Osteoblast (primary cell): Measurements from ENCODE around the gene ZNF354C. TPM values are rescaled to one million over a fixed set of nuclear protein-coding genes. Genes with fewer than 3 reads are reported as not detected.

Experiments
- DNase-seq: peaks from one replicate; pipeline ENCODE4 v3.0.0; 2011; ENCODE audit warnings: low spot score, mixed read lengths; ENCODE audit not compliant: insufficient read length; ENCODE audit errors: missing footprints
- H2AFZ ChIP-seq: 2 replicates; pipeline ENCODE4 v1.6.0; 2011; ENCODE audit warnings: mild to moderate bottlenecking, low read length
- H3K27ac ChIP-seq: 2 replicates; pipeline ENCODE4 v1.5.1; 2011; ENCODE audit warnings: mild to moderate bottlenecking, low read depth, low read length, moderate library complexity
- H3K27me3 ChIP-seq: 2 replicates; pipeline ENCODE4 v1.6.0; 2012; ENCODE audit warnings: mild to moderate bottlenecking, control low read depth, inconsistent platforms, low read length, moderate library complexity; ENCODE audit not compliant: insufficient read depth
- H3K36me3 ChIP-seq: 2 replicates; pipeline ENCODE4 v1.5.1; 2011; ENCODE audit warnings: mild to moderate bottlenecking, low read length, control low read depth, moderate library complexity; ENCODE audit not compliant: insufficient read depth
- H3K4me1 ChIP-seq: 2 replicates; pipeline ENCODE4 v1.5.1; 2011; ENCODE audit warnings: mild to moderate bottlenecking, low read length, control low read depth, moderate library complexity; ENCODE audit not compliant: insufficient read depth
- H3K4me2 ChIP-seq: 2 replicates; pipeline ENCODE4 v1.6.0; 2011; ENCODE audit warnings: mild to moderate bottlenecking, low read length; ENCODE audit not compliant: insufficient read depth
- H3K4me3 ChIP-seq: fragments of 200-600 bp; sonication (generic); 3 replicates; pipeline ENCODE4 v1.5.1; 2012; ENCODE audit warnings: mild to moderate bottlenecking, low read length, inconsistent platforms; ENCODE audit not compliant: insufficient read depth
- H3K79me2 ChIP-seq: 2 replicates; pipeline ENCODE4 v1.6.0; 2012; ENCODE audit warnings: mild to moderate bottlenecking, low read length, control low read depth, inconsistent platforms; ENCODE audit not compliant: insufficient read depth
- H3K9me3 ChIP-seq: 2 replicates; pipeline ENCODE4 v1.5.1; 2011; ENCODE audit warnings: low read depth, low read length, control low read depth
- H4K20me1 ChIP-seq: 2 replicates; pipeline ENCODE4 v1.6.0; 2012; ENCODE audit warnings: mild to moderate bottlenecking, low read length, control low read depth; ENCODE audit not compliant: insufficient read depth
- CTCF ChIP-seq: IDR thresholded peaks from 2 replicates; pipeline ENCODE4 v1.5.1; 2011; ENCODE audit warnings: mild to moderate bottlenecking, low read depth, low read length, moderate library complexity; ENCODE audit errors: extremely low read depth
- total RNA-seq: library from RNA; depleted of rRNA; stranded (reverse); fragments of >200 nt; gene quantifications from 2 replicates; pipeline ENCODE4 v1.2.3, GENCODE V29; 2012

ZNF354C gene
- total RNA-seq = 7.6 and 9.1 TPM in 2 replicates

DNA sequence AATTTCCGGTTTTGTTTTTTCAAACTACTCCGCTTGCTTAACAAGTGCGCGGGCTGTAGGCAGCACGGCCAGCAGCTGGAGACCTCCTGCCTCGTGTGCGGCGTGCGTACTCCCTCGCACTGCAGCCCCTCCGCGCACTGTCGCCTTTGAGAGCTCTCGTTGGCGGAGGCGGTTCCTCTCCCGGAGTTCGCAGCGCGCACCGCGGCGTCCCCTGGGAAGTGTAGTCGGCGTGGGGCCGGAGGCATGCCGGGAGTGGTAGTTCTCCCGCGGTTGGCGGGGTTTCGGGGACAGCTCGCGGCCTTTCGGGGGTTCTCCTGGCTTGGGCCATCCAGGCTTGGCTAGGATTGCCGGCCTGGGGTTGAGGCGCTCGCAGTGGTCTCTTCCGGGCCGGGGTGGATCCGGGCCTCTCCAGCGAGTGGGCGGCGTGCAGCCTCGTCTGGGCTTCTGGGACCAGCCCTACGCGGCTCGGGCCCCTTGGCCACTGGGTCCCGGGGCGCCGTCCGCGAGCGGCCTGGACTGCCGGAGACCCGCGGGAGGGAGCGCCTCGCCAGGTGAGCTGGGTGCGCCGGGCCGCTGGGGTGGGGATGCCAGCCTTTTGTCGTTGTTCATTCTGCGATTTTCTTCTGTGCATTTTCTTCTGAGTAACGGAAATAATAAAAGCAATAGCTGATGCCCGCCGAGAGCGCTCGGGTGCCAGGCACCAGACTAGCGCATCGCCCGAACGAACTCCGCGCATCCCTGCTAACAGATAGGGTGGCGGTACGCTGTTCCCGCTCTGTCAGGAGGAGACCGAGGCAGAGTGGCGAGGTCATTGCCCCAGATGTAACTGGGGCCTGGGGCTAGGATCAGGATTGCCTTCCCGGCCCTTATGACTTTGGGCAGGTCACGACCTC is at the start of gene ZNF354C:
Gene ZNF354C (plus strand): TSS at position 258 of the 893 bp plus-strand sequence. CDS start 1,696 bp downstream, outside the sequence.
- Histone ChIP-seq H3K27me3 (no peaks in the 10 kb centered on the region), H3K4me3 (peak within 1 kb of the TSS; percentile 90), H3K4me1 (peaks cover 13% of the 10 kb centered on the region), H3K79me2 (peaks cover 26% of the 10 kb centered on the region), H2AFZ (peak within 1 kb of the TSS; percentile 95), H3K36me3 (peaks cover 30% of the 10 kb centered on the region), H4K20me1 (peaks cover 4% of the 10 kb centered on the region), H3K9me3 (no peaks in the 10 kb centered on the region), H3K27ac (peak within 1 kb of the TSS; percentile 66), H3K4me2 (peak within 1 kb of the TSS; percentile 94)
- DNase-seq = peak; percentile 98
- no peak for TF ChIP-seq CTCF

DNA sequence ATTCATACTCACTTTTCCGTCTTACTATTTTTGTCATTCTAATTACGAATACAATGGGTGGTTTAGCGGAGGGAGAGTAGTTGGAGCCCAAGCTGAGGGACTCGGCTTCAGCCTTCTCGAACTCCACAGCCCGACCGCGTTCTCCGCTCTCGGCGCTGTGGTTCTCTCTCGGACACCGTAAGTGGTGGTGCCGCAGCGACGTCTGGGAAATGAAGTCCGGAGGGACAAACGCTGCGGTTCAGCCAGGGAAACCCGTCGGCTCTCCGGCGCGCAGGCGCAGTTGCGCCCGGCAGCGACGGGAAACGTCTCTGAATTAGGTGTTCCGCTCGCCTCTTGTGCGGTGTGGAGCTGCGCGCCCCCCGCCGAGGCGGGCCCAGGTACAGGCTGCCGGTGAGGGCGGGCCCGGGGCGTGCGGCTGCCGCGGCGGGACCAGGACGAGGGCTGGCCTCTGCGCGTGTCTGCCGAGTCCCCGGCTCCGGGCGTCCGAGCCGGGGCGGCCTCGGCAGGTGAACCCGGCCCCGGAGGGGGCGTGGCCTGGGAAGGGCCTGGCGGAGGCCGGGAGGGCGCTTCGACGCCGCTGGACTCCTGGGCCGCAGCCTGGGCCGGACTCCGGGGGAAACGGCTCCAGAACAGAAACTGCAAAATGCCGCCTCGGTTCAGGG is 36.5 kb upstream of the ZNF354C start, which contains the start of gene ZNF879:
Gene ZNF879 (plus strand): TSS at position 277 of the 662 bp plus-strand sequence. CDS start 1,201 bp downstream, outside the sequence.
- H3K79me2 ChIP-seq = peaks cover 3% of the 10 kb centered on the region
- H3K4me3 ChIP-seq = peak within 1 kb of the TSS; percentile 90
- no peak for TF ChIP-seq CTCF
- DNase-seq = peak; percentile 96
- peak within 1 kb of the TSS; percentile 95 for H3K4me2 ChIP-seq
- peaks cover 19% of the 10 kb centered on the region for H3K36me3 ChIP-seq
- H3K4me1 ChIP-seq = no peaks in the 10 kb centered on the region
- H2AFZ ChIP-seq = peak within 1 kb of the TSS; percentile 97
- H3K27ac ChIP-seq = peak within 1 kb of the TSS; percentile 58
- no peaks in the 10 kb centered on the region for H4K20me1 ChIP-seq
- H3K9me3 ChIP-seq = peaks cover under 1% of the 10 kb centered on the region
- no peaks in the 10 kb centered on the region for H3K27me3 ChIP-seq

- Histone ChIP-seq H3K27ac (no peak overlapping the region), H3K9me3 (peaks cover 54% of the 10 kb centered on the region), H3K36me3 (peaks cover 45% of the 10 kb centered on the region), H3K4me2 (no peak overlapping the region), H3K4me1 (no peaks in the 10 kb centered on the region), H3K4me3 (no peak overlapping the region), H3K79me2 (no peaks in the 10 kb centered on the region), H3K27me3 (no peaks in the 10 kb centered on the region), H2AFZ (no peak overlapping the region), H4K20me1 (no peaks in the 10 kb centered on the region)
- TF ChIP-seq CTCF = no peak
- no peak for DNase-seq
Observed at GRCh38 chr5:179033004-179033580, 27.1 kb upstream of the ZNF354C start.

- no peak overlapping the region for H3K27ac ChIP-seq
- no peak overlapping the region for H3K4me2 ChIP-seq
- no peak overlapping the region for H2AFZ ChIP-seq
- no peaks in the 10 kb centered on the region for H3K36me3 ChIP-seq
- no peak for DNase-seq
- no peaks in the 10 kb centered on the region for H3K27me3 ChIP-seq
- H3K9me3 ChIP-seq = peaks cover 3% of the 10 kb centered on the region
- H3K4me3 ChIP-seq = no peak overlapping the region
- no peaks in the 10 kb centered on the region for H4K20me1 ChIP-seq
- TF ChIP-seq CTCF = no peak
- H3K79me2 ChIP-seq = no peaks in the 10 kb centered on the region
- no peaks in the 10 kb centered on the region for H3K4me1 ChIP-seq
Observed at GRCh38 chr5:179044765-179045164, 15.4 kb upstream of the ZNF354C start.
